Left ventricle myocardium inferior (tissue), 1 donor: ENCODE measurements around the gene SGMS2. TPM values are rescaled to one million over a fixed set of nuclear protein-coding genes. Genes with fewer than 3 reads are reported as not detected.

ENCODE experiments used
- DNase-seq: peaks from one replicate; pipeline ENCODE4 v3.0.0-alpha.2; 2020
- H3K27ac ChIP-seq: fragments of 200-600 bp; replicated peaks from 2 replicates; pipeline ENCODE4 v1.8.0; 2021
- H3K27me3 ChIP-seq: fragments of 200-600 bp; 2 replicates; pipeline ENCODE4 v1.8.0; 2021; ENCODE audit warnings: low read depth
- H3K36me3 ChIP-seq: fragments of 200-600 bp; 2 replicates; pipeline ENCODE4 v1.8.0; 2021
- H3K4me1 ChIP-seq: fragments of 200-600 bp; 2 replicates; pipeline ENCODE4 v1.8.0; 2021
- H3K4me3 ChIP-seq: fragments of 200-600 bp; 2 replicates; pipeline ENCODE4 v1.8.0; 2021; ENCODE audit warnings: mild to moderate bottlenecking, moderate library complexity
- H3K9me3 ChIP-seq: fragments of 200-600 bp; replicated peaks from 2 replicates; pipeline ENCODE4 v1.8.0; 2021
- CTCF ChIP-seq: fragments of 200-600 bp; IDR thresholded peaks from 2 replicates; pipeline ENCODE4 v1.8.0; 2021; ENCODE audit warnings: antibody characterized with exemption, mild to moderate bottlenecking, borderline replicate concordance
- intact Hi-C: fragments of 100-400 bp; cut with micrococcal nuclease; formaldehyde crosslinking; loops from one replicate; pipeline ENCODE4 v1.11.0; 2022
- total RNA-seq: library from RNA; stranded (reverse); fragmentation: NEBNext Ultra II Directional; extraction: Animal tissue kit (Norgen Biotek cat#: 25700); gene quantifications from one replicate; pipeline ENCODE4 v1.2.1, GENCODE V29; 2021
- donor health status: DM: no; HTN: yes; CAD: no; lungs with severe emphysema.

Gene SGMS2
- total RNA-seq, 1 donor from 2014 or later, result 21.4 TPM

- Histone ChIP-seq H3K9me3 (no peaks in the 10 kb centered on the region), H3K36me3 (no peaks in the 10 kb centered on the region), H3K4me1 (peaks cover 78% of the 10 kb centered on the region), H3K4me3 (no peak overlapping the region), H3K27ac (peak overlapping the region; percentile 92), H3K27me3 (no peaks in the 10 kb centered on the region)
- DNase-seq, result no peak
- intact Hi-C loops, result no loop called here
- TF ChIP-seq CTCF, result no peak
These were observed 33.5 kb downstream of the SGMS2 start for GRCh38 chr4:107858158-107858742.

DNA sequence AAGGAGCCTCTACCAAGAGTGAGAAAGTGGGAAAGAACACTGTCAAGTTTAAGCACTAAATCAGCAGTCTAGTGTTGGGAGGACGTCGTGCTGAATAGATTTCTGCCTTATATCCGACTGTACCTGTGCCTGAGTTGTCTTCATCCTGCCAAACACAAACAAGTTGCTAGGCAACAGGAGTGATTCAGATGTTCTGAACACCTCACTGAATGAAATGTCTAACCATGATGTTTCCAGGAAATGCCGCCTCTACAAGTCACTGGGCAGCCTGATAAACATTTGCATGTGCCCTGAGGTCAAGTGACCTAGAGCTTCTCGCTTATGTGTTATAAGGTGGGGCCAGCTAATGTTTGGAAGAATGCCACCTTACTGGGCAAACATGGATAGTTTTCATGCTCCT is 37.9 kb downstream of the SGMS2 start:
- TF ChIP-seq CTCF, result no peak
- Histone ChIP-seq H3K4me3 (no peak overlapping the region), H3K9me3 (no peaks in the 10 kb centered on the region), H3K27me3 (no peaks in the 10 kb centered on the region), H3K27ac (peak overlapping the region; percentile 71), H3K36me3 (no peaks in the 10 kb centered on the region), H3K4me1 (peaks cover 46% of the 10 kb centered on the region)
- DNase-seq, result no peak
- intact Hi-C loops, result no loop called here

GRCh38 chr4:107863416-107863815 is 38.7 kb downstream of the SGMS2 start:
- no peaks in the 10 kb centered on the region for H3K36me3 ChIP-seq
- H3K27ac ChIP-seq, result peak overlapping the region; percentile 71
- H3K27me3 ChIP-seq, result no peaks in the 10 kb centered on the region
- TF ChIP-seq CTCF, result no peak
- intact Hi-C loops, result no loop called here
- H3K4me1 ChIP-seq, result peaks cover 38% of the 10 kb centered on the region
- no peaks in the 10 kb centered on the region for H3K9me3 ChIP-seq
- DNase-seq, result no peak
- no peak overlapping the region for H3K4me3 ChIP-seq

DNA sequence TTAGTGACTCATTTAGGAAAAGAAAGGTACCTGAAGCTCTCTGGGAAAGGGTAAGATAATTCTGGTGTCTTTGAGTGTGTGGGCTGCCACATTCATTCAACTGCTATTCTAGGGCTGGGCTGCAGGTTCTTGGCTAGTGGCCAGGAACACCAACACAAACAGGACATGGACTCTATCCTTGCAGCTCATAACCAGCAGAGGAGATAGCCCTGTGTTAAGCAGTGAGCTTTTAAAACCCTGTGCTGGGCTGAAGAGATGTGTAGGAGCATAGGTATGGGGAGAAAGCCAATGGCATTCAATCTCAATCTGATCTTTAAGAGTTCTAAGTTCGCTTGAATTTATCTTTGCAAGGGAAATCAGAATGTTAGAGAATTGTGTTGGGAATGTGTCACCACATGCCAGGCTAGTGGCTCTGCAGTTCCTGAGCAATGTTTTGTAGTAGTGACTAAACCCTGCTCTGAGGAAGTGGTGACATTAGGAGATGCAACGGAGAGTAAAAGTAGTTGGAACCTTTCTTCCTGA is 39.2 kb downstream of the SGMS2 start:
- Histone ChIP-seq H3K9me3 (no peaks in the 10 kb centered on the region), H3K36me3 (no peaks in the 10 kb centered on the region), H3K4me3 (no peak overlapping the region), H3K27me3 (no peaks in the 10 kb centered on the region), H3K4me1 (peaks cover 34% of the 10 kb centered on the region), H3K27ac (peak overlapping the region; percentile 71)
- intact Hi-C loops, result no loop called here
- peak; percentile 39 for DNase-seq
- TF ChIP-seq CTCF, result no peak

DNA sequence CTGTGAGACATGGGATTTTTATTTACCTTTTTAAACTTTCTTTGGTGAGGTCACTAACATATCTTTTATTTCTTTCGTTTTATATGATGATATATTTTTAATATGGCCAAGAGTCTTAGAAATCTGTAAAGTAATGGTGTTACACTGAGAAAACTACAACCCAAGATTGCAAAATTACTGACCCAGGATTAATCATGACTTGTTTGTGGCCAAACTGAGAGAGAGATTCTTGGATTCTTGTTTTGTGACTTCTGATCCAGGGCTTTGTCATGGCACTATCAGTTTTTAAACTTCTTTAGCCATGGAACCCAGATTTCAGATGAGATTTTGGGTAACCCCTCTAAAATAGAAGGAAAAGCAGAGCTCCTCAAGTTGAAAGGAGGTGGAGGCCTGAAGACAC is 42.0 kb downstream of the SGMS2 start:
- DNase-seq, result no peak
- Histone ChIP-seq H3K27ac (no peak overlapping the region), H3K4me3 (no peak overlapping the region), H3K9me3 (no peaks in the 10 kb centered on the region), H3K27me3 (no peaks in the 10 kb centered on the region), H3K36me3 (no peaks in the 10 kb centered on the region), H3K4me1 (peaks cover 53% of the 10 kb centered on the region)
- intact Hi-C loops, result no loop called here
- TF ChIP-seq CTCF, result no peak
